Transverse colon (tissue), 4 donors: Measurements from ENCODE around the gene TP53AIP1. TPM values are rescaled to one million over a fixed set of nuclear protein-coding genes. Genes with fewer than 3 reads are reported as not detected.

Experiments used
- DNase-seq: peaks from one replicate; pipeline ENCODE4 v3.0.0-alpha.2; 2019
- H3K27ac ChIP-seq, 4 donors: fragments of 200-600 bp; sonication (generic); 2 replicates each; pipeline ENCODE4 v1.5.1; 2016 to 2018; ENCODE audit warnings: inconsistent platforms in 4 of 4
- H3K27me3 ChIP-seq: fragments of 200-600 bp; sonication (generic); 2 replicates; pipeline ENCODE4 v1.5.1; 2017; ENCODE audit warnings: inconsistent platforms
- H3K36me3 ChIP-seq, 4 donors: fragments of 200-600 bp; sonication (generic); 2 replicates each; pipeline ENCODE4 v1.5.1; 2017 to 2019; ENCODE audit warnings: inconsistent platforms in 4 of 4
- H3K4me1 ChIP-seq, 4 donors: fragments of 200-600 bp; sonication (generic); 2 replicates each; pipeline ENCODE4 v1.5.1; 2017 to 2020; ENCODE audit warnings: inconsistent platforms in 4 of 4
- H3K4me3 ChIP-seq, 4 donors: fragments of 200-600 bp; sonication (generic); 1 replicate in 1 of 4; 2 replicates in 3 of 4; pipeline versions ENCODE4 v1.5.1 to v1.6.1; 2017 to 2019; ENCODE audit warnings: inconsistent platforms in 4 of 4
- H3K9me3 ChIP-seq, 2 donors: fragments of 200-600 bp; sonication (generic); 2 replicates each; pipeline ENCODE4 v1.5.1; 2017 to 2019; ENCODE audit warnings: inconsistent platforms in 2 of 2
- EP300 ChIP-seq: sonication (generic); formaldehyde crosslinking; IDR thresholded peaks from one replicate; pipeline ENCODE4 v1.6.1; 2017; ENCODE audit warnings: antibody characterized with exemption, low read depth
- POLR2A ChIP-seq: fragments of 450-650 bp; IDR thresholded peaks from one replicate; pipeline ENCODE4 v1.6.1; 2016; ENCODE audit warnings: antibody characterized with exemption, mild to moderate bottlenecking, moderate library complexity
- POLR2AphosphoS5 ChIP-seq, 3 donors: sonication (generic); formaldehyde crosslinking; IDR thresholded peaks; one replicate each; pipeline ENCODE4 v1.6.1; 2016; ENCODE audit warnings: antibody characterized with exemption in 3 of 3
- WGBS, 2 donors: methylation state at CpG; one replicate each; pipeline ENCODE4 v1.1.5; 2018; ENCODE audit warnings: low coverage in 1 of 2; 5-methylcytosine and 5-hydroxymethylcytosine counted together
- in situ Hi-C, 4 donors: fragments of 200-750 bp; cut with MboI; loops; one replicate each; pipeline versions ENCODE4 v1.15.0 to v1.15.1; 2017; ENCODE audit warnings: low sequenced_read_pairs in 3 of 4, low pct_ligation_motif_present in 1 of 4, low pct_unique_long_range_greater_than_20kb in 1 of 4
- intact Hi-C: fragments of 100-400 bp; cut with DNase I; formaldehyde crosslinking; loops from one replicate; pipeline ENCODE4 v1.15.1; 2023; ENCODE audit warnings: low total_unique reads
- total RNA-seq, 4 donors: library from RNA; depleted of rRNA; stranded (reverse); fragments of >200 nt; gene quantifications; one replicate each; pipeline ENCODE4 v1.1.0, GENCODE V29; 2016
- TF ChIP-seq, protein P1 (sequence below), 5 experiments: fragments of 200-600 bp in 3 of 5; fragments of 450-650 bp in 2 of 5; sonication (generic) in 3 of 5; IDR thresholded peaks; 1 replicate in 2 of 5; 2 replicates in 3 of 5; pipeline ENCODE4 v1.5.1; 2016 to 2017; ENCODE audit warnings: antibody characterized with exemption in 5 of 5, inconsistent platforms in 3 of 5, mild to moderate bottlenecking in 2 of 5, moderate library complexity in 1 of 5

TP53AIP1 gene
- total RNA-seq, 4 donors from 2014 or later, result 0.20 to 0.48 (median 0.41) TPM; not detected in 1

DNA sequence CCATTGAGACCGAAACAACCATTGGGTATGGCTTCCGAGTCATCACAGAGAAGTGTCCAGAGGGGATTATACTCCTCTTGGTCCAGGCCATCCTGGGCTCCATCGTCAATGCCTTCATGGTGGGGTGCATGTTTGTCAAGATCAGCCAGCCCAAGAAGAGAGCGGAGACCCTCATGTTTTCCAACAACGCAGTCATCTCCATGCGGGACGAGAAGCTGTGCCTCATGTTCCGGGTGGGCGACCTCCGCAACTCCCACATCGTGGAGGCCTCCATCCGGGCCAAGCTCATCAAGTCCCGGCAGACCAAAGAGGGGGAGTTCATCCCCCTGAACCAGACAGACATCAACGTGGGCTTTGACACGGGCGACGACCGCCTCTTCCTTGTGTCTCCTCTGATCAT is 31.0 kb downstream of the TP53AIP1 start:
- DNase-seq, result no peak
- Histone ChIP-seq H3K4me1 (peaks cover 0 to 4% (median 0%) of the 10 kb centered on the region in 4 donors), H3K27me3 (no peaks in the 10 kb centered on the region), H3K9me3 (no peaks in the 10 kb centered on the region), H3K27ac (no peak overlapping the region), H3K36me3 (no peaks in the 10 kb centered on the region), H3K4me3 (no peak overlapping the region)
- intact Hi-C loops (no loop called here), in situ Hi-C loops (no loop called here)
- TF ChIP-seq EP300, result no peak
- TF ChIP-seq POLR2A, result no peak
- TF ChIP-seq POLR2AphosphoS5 (IDR thresholded peaks at IDR 0.05), result no peak
- TF ChIP-seq, protein P1, sequence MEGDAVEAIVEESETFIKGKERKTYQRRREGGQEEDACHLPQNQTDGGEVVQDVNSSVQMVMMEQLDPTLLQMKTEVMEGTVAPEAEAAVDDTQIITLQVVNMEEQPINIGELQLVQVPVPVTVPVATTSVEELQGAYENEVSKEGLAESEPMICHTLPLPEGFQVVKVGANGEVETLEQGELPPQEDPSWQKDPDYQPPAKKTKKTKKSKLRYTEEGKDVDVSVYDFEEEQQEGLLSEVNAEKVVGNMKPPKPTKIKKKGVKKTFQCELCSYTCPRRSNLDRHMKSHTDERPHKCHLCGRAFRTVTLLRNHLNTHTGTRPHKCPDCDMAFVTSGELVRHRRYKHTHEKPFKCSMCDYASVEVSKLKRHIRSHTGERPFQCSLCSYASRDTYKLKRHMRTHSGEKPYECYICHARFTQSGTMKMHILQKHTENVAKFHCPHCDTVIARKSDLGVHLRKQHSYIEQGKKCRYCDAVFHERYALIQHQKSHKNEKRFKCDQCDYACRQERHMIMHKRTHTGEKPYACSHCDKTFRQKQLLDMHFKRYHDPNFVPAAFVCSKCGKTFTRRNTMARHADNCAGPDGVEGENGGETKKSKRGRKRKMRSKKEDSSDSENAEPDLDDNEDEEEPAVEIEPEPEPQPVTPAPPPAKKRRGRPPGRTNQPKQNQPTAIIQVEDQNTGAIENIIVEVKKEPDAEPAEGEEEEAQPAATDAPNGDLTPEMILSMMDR (IDR thresholded peaks at IDR 0.05), result no peak
- WGBS, 2 donors, result 92% methylated on average over 18 of the region's 18 CpGs; no CpG with 5 or more reads in 1 of the 2 donors

GRCh38 chr11:128911239-128911638 is 31.4 kb downstream of the TP53AIP1 start:
- peaks cover 0 to 7% (median under 1%) of the 10 kb centered on the region in 4 donors for H3K4me1 ChIP-seq
- no peak for TF ChIP-seq EP300
- H3K36me3 ChIP-seq, result no peaks in the 10 kb centered on the region
- no peaks in the 10 kb centered on the region for H3K9me3 ChIP-seq
- WGBS, 2 donors, result 95 to 97% methylated on average over 6 to 17 of the region's 17 CpGs
- no peaks in the 10 kb centered on the region for H3K27me3 ChIP-seq
- in situ Hi-C loops, result no loop called here
- no peak overlapping the region for H3K27ac ChIP-seq
- no peak for DNase-seq
- intact Hi-C loops, result no loop called here
- no peak overlapping the region for H3K4me3 ChIP-seq

DNA sequence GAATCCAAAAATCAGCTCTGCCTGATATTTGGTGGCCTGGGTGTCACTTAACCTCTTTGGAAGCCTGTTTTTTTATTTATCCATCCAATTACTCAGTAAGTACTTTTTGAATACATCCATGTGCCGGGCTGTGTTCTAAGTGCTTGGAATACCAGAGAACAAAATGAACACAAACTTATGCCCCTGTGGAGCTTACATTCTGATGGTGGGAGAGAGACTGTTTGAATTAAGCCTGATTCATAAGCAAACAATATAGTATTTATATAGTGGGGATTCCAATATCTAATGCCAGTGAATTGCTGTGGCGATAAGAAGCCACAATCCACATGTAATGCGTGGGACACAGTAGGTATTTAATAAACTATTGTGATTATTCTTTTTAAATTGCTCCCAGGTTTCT is 32.1 kb downstream of the TP53AIP1 start:
- Histone ChIP-seq H3K4me3 (no peak overlapping the region), H3K9me3 (no peaks in the 10 kb centered on the region), H3K4me1 (peaks cover 0 to 12% (median 7%) of the 10 kb centered on the region in 4 donors), H3K27ac (no peak overlapping the region), H3K27me3 (no peaks in the 10 kb centered on the region), H3K36me3 (no peaks in the 10 kb centered on the region)
- no peak for DNase-seq
- WGBS, 2 donors, result 87% methylated on average over 3 of the region's 3 CpGs
- intact Hi-C loops (no loop called here), in situ Hi-C loops (no loop called here)
- TF ChIP-seq, protein P1 (IDR thresholded peaks at IDR 0.05), result no peak
- no peak for TF ChIP-seq EP300
- TF ChIP-seq POLR2A, result no peak
- no peak for TF ChIP-seq POLR2AphosphoS5 (IDR thresholded peaks at IDR 0.05)

DNA sequence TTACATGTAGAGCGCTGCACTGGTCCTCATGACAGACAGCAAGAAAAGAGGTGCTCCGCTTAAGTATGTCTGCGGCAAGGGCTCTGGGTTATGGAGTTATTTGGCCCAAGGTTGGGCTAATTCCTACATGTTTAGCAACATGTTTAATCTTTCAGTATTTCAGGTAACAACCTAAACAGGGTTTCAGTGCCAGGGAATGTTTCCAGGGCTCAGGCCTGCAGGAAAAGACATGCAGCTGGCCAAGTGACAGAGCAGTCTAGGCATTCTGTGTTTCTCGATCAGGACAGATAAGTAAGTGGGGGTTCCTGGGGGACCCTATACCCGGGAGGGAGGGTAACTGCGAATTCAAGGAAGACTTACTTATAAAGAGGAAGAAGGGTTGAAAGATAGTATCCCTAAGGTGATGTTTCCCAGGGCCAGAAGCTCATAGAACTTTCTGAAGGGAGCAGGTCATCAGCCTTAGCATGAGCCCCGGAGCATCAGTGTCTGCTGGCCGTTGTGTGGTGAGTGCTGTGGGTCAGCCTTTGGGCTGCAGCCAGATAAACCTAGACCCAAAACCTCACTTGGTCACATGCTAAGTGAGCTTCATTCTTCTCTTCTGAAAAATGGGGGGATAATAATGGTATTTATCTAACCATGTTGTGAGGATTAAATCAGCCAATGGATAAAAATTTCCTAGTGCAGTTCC is 33.1 kb downstream of the TP53AIP1 start:
- Histone ChIP-seq H3K9me3 (no peaks in the 10 kb centered on the region), H3K4me1 (peaks cover 3 to 21% (median 16%) of the 10 kb centered on the region in 4 donors), H3K27me3 (peaks cover 5% of the 10 kb centered on the region), H3K4me3 (no peak overlapping the region), H3K36me3 (no peaks in the 10 kb centered on the region), H3K27ac (no peak overlapping the region)
- intact Hi-C loops (no loop called here), in situ Hi-C loops (no loop called here)
- no peak for TF ChIP-seq EP300
- no peak for TF ChIP-seq POLR2A
- TF ChIP-seq POLR2AphosphoS5 (IDR thresholded peaks at IDR 0.05), result no peak
- TF ChIP-seq, protein P1 (IDR thresholded peaks at IDR 0.05), result no peak
- 81 to 85% methylated on average over 6 to 8 of the region's 8 CpGs for WGBS, 2 donors
- DNase-seq, result no peak
